Hematopoietic multipotent progenitor cell (in vitro differentiated cells): ENCODE measurements around the gene TMTC2. TPM values are rescaled to one million over a fixed set of nuclear protein-coding genes. Genes with fewer than 3 reads are reported as not detected.

Source experiments
- DNase-seq, 3 donors: peaks; one replicate each; pipeline ENCODE4 v3.0.0-alpha.2; 2011 to 2015; ENCODE audit warnings: low read depth in 2 of 3, low spot score in 2 of 3
- small RNA-seq: library from RNA; depleted of rRNA; stranded (forward); fragments of <200 nt; gene quantifications from one replicate; pipeline ENCODE3, GENCODE V24; 2012
- total RNA-seq: library from RNA; depleted of rRNA; stranded (reverse); fragments of >200 nt; gene quantifications from one replicate; pipeline ENCODE4 v1.2.3, GENCODE V29; 2012

TMTC2 gene
- total RNA-seq, 1 donor: 2.7 TPM

- no peak for DNase-seq
Observed at GRCh38 chr12:83157604-83158003, 470.9 kb downstream of the TMTC2 start.

GRCh38 chr12:83158613-83159207, 472.0 kb downstream of the TMTC2 start:
- no peak for DNase-seq

- DNase-seq: no peak
Observed at GRCh38 chr12:83161456-83161855, 474.8 kb downstream of the TMTC2 start.

GRCh38 chr12:83168751-83169150, 482.0 kb downstream of the TMTC2 start:
- no peak for DNase-seq

- DNase-seq: no peak
Observed at GRCh38 chr12:83172441-83172840, 485.7 kb downstream of the TMTC2 start.

- DNase-seq: no peak
Observed at GRCh38 chr12:83172866-83173649, 486.4 kb downstream of the TMTC2 start.

GRCh38 chr12:83179999-83180398, 493.3 kb downstream of the TMTC2 start:
- no peak for DNase-seq

- no peak for DNase-seq
Observed at GRCh38 chr12:83181074-83181473, 494.4 kb downstream of the TMTC2 start.

GRCh38 chr12:83183132-83183531, 496.4 kb downstream of the TMTC2 start:
- no peak for DNase-seq

Small RNA genes within 50 kb of the gene (small RNA-seq; reads per million reads assigned to genes)
- gene RNU6-977P: not detected
